CD4-positive, alpha-beta T cell treated with Interleukin-12 subunit alpha and Interleukin-12 subunit beta, for 1 hour (primary cell): ENCODE results near the gene KLHL15.
"Not testable (repeated sequence)": the region's sequence is repeated elsewhere in the genome, so short reads cannot be mapped to it uniquely, and the experiment has no call there.

Experiments used
- DNase-seq: peaks from one replicate; pipeline ENCODE4 v3.0.0-alpha.2; 2020

KLHL15 gene

GRCh38 chrX:24017674-24018073, 9.3 kb downstream of the KLHL15 start:
- DNase-seq = no peak

DNA sequence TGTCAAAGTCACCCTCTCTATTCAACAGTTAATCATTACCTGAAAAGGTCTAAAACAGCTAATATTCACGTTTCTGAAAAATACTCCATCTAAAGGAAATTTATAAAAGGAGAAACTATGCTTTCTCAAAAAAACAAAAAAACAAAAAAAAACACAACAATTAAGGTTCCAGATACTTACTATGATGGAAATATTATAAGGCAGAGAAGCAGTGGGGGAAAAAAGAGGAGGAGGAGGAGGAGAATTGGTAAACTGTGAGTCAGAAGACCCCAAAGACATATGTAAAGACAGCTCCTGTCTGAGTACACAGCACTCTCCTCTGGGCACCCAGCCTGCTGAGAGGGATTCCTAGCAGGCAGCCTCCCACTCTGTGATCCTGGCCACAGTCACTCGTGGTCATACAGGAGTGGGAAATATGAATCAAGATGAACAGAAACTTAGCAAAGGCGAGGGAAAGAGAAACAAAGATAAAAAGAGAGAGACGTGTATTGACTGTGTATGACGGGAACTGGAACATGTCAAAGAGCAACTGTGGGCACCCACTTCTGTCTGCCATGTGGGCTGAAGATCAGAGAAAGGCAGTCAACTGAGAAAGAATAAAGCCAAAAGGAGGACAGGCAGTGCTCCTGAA, 12.5 kb downstream of the KLHL15 start:
- DNase-seq = peak; percentile 11

GRCh38 chrX:24012266-24012665, 14.7 kb downstream of the KLHL15 start:
- no peak for DNase-seq

- DNase-seq = no peak
These were observed 21.1 kb downstream of the KLHL15 start for GRCh38 chrX:24005867-24006266.

DNA sequence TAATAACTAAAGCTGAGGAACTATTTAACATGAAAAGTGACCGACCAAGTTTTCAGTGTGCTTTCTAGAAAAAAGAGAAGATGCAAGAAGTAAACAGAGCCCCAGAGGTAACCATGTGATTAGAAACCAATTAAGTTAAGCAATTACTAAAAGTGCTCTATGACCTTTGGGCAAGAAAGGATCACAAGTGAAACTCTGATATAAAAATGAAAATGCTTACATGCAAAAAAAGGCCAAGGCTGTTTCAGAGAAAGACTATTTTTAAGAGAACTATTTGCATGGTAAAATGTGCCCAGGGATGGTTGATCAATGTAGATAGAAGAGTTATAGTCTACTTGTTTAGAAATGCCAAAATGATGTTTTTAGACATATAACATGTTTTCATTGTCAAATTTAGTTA, 22.0 kb downstream of the KLHL15 start:
- no peak for DNase-seq

DNA sequence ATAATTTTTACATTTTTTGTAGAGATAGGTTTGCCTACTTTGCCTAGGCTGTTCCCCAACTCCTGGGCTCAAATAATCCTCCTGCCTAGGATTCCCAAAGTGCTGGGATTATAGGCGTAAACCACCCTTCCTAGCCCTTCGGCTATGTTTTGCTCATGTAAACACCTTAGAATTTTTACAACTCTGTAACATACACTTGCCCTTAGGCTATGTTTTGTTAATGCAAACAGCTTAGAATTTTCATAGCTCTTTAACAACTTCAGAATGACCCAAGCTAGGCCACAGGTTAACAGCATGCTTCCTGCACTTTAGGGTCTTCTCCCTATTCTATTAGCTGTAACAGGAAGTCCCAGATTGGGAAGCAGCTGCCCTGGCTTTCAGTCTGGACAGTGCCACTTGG, 24.2 kb downstream of the KLHL15 start:
- no peak for DNase-seq

GRCh38 chrX:24002167-24002566, 24.8 kb downstream of the KLHL15 start:
- DNase-seq = no peak

GRCh38 chrX:23999671-24000070, 27.3 kb downstream of the KLHL15 start:
- no peak for DNase-seq

DNA sequence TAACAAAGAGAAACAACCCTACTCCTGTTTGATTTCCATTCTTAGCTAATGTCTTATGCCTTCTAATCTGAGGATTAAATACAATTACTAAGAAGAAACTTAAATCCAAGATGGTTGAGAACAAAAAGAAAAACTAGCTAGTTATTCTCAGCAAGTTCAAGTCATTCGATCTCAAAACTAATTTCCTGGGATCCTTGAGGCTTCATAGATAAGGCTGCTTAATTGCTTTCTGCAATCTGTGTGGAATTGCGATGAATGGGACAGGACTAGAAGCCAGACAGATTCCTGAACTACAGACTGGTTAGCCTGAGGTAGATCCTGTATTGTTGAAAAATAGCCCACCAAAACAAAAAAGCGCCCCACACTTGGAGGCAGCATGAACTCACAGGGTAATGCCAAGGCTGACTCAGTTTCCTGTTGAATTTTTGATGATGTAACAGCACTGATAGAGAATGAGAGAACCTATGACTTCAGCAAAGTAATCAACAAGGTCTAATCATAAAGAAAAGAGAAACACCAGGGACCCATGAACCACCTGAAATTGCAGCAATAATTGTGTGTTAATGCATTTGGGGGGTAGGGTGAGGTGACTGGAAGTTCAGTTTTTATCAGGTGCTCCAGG, 33.9 kb downstream of the KLHL15 start:
- no peak for DNase-seq

- no peak for DNase-seq
These were observed 34.6 kb downstream of the KLHL15 start for GRCh38 chrX:23992431-23992830.

GRCh38 chrX:23990455-23990854, 36.5 kb downstream of the KLHL15 start:
- no peak for DNase-seq

DNA sequence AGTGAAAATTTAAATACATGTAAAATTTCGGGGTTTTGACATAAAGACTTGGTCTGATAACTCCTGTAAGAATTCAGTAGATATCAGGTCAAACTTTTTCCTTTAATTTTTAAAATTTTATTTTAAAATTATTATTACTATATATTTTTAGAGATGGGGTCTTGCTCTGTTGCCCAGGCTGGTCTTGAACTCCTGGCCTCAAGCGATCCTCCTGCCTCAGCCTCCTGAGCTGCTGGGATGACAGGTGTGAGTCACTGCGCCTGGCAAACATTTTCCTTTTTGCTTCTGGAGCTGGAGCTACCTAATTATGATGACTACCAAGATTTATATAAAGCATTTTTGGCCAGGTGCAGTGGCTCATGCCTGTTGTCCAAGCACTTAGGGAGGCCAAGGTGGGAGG, 37.3 kb downstream of the KLHL15 start:
- DNase-seq = no peak

DNA sequence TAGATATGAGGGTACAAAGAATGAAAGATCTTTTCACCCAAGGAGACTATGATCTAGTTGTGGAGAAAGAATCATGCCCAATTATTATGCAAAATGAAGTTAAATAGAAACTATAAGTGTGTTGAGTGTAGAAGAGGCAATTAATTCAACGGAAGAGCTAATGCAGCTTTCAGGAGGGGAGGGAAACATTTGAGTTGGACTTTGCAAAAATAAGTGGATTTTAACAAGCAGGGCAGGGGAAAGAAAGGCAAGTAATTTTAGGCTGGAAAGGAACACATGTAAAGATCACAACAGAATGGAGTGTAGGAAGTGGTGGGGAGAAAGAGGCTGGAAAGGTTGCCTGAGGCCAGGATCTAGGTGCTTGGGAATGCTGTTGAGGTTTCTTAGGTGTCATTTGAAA, 44.1 kb downstream of the KLHL15 start:
- DNase-seq = no peak

DNA sequence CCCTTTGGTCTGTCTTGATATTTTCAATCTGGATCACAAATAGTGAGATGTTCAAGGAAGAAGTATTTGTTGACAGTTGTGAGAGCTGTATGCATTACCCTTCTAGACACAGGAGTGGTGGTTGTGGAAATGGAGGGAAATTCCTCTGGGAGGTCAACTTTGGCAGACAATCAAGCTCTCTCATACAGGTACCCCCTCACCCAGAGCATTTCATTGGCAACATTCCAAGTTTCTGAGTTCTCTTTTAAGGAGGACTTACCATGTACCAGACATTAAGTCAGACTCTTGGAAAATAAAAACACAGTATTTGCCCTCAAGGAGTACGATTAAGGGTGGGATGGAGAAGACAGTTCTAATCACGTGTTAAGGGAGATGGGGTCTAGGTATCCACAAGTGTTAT, 45.3 kb downstream of the KLHL15 start:
- DNase-seq = no peak

DNA sequence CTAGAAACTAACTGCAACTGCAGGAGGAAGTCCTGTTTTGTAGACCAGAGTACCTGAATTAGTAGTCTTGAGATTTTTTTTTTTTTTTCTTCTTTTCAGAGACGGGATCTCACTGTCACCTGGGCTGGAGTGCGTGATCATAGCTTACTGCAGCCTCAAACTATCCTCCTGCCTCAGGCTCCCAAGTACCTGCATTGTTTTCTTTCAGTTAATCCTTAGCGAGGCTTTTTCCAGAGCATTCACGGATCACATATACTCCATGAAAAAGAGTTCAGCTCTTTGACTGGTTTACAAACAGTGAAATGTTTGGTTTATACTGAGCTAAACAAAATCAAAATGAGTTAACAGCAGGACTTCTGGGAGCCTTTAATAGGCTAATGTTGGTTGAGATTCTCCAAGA, 45.8 kb downstream of the KLHL15 start:
- no peak for DNase-seq

DNA sequence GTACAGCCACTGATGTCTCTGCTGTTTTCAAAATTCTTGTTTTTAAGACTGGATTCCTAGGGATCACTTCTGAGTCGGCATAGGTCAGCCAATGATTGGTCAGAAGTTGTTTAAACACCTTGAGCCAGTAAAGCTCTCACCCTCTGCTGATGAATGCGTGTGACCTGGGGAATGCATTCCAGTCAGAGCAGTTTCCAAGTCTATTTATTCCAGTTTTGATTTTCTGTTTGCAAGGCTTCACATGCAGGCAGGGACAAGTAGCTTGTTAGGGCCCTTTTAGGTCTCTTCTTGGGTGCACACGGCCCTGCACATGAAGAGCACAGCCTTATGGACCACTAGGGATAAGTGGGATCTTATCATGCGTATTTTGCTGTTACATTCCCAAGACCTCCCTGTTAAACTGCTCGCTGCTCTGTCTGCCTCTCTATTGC, 47.0 kb downstream of the KLHL15 start:
- no peak for DNase-seq

DNA sequence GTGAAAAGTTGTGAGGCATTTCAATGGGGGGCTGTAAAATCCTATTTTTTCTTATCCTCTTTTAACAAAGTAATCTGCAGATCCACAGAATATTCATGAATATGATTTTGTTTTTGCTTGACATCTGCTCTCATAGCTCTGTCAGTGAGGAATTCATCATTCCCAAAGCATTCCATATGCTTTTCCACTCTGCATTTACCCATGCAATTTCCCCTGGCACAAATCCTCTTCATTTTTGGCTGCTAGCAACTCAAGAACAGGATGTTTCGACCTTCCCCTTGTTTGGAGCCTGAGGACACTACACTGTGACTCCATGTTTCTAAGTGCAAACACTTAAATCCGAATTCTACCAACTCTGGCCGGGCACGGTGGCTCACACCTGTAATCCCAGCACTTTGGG, 48.5 kb downstream of the KLHL15 start:
- no peak for DNase-seq

GRCh38 chrX:23965630-23966029, 61.4 kb downstream of the KLHL15 start:
- not testable (repeated sequence) for DNase-seq

- DNase-seq = no peak
These were observed 62.8 kb downstream of the KLHL15 start for GRCh38 chrX:23964191-23964590.

DNA sequence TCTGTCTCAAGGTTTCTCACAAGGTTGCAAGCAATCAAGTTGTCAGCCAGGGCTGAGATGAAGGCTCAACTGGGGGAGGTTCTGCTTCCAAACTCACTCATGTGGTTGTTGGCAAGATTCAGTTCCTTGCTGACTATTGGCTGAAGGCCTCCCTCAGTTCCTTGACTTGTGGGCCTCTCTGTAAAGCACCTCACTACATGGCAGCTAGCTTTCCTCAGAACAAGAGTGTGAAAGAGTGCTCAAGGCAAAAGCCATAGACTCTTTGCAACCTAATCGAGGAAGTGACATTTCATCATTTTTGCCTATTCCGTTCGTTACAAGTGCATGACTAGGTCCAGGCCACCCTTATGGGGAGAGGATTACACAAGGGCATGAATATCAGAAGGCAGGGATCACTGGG, 67.2 kb downstream of the KLHL15 start:
- no peak for DNase-seq

GRCh38 chrX:23954396-23954795, 72.6 kb downstream of the KLHL15 start:
- DNase-seq = no peak

GRCh38 chrX:23953908-23954269, 73.1 kb downstream of the KLHL15 start:
- DNase-seq = peak; percentile 7

DNA sequence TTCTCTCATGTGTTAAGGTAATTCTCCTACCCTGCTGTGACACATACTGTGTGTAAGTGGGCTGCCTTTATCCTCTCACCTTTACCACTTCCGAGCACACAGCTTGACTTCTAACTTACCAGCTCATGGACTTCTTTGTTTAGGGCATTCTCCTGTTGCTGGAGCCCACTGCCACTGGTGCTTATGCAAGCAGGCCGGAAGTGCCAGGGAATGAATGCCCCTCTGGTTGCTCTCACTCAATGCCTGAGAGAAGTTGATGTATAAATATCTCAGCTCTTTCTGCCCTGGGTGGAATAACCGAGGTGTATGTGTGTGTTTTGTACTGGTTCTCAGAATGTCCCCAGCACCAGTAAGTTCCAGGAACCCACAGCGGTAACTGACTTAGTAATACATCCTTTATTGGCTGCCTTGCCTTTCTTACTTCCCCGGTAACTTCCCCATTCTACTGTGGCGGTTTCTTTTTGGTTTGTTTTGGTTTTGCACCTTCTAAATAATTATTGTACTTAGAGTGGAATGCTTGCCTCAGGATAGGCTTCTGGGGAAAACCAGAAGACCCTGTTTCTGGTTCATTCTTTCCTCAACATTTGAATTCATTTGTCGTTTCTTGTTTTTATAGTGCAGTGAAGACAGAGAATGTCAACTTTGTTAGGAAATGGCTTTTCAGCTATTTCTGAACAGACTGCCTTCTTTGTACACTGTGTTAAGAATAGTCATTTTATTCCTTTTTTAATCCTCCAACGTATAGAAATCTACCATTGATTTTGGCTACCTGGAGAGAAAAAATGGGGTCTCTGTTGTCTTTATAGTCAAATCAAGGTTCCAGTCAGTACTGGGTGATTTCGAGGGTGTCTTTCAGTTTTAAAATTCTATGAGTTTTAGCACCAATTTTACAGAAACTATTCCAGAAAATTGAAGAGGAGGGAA, 73.7 kb downstream of the KLHL15 start:
- DNase-seq = peak; percentile 50

DNA sequence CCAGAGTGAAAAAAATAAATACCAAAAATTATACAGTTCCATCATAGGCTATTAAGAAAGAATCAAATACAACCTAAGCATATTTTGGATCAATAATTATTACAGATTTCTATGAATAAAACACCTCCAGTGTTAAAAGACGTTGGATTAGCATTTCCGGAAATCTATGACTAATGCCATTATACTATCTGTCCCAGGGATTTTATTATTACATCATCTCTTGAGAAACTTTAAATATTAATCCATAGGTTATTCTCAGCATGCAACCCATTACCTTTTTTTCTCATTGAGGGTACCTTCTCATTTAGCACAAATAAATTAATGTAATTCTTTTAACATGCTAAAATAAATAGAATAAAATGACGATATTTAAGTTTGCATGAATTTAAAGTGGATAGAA, 74.6 kb downstream of the KLHL15 start:
- DNase-seq = no peak
